Right lobe of liver (tissue), 6 donors: ENCODE results near the gene AQP10. TPM values are rescaled to one million over a fixed set of nuclear protein-coding genes. Genes with fewer than 3 reads are reported as not detected.

ENCODE experiments used
- ATAC-seq, 4 donors: fragments of 200-7000 bp; cut with Tn5 transposase; one replicate each; pipeline ENCODE4 v1.9.1; 2020; ENCODE audit warnings: mild to moderate bottlenecking in 4 of 4, moderate library complexity in 4 of 4
- DNase-seq, 3 donors: peaks; one replicate each; pipeline ENCODE4 v3.0.0-alpha.2; 2020
- H3K27ac ChIP-seq, 3 donors: fragments of 200-600 bp; one replicate each; pipeline ENCODE4 v1.8.0; 2022
- H3K27me3 ChIP-seq, 2 donors: fragments of 200-600 bp; one replicate each; pipeline ENCODE4 v1.8.0; 2022
- H3K36me3 ChIP-seq, 4 donors: fragments of 200-600 bp; sonication (generic) in 1 of 4; one replicate each; pipeline versions ENCODE4 v1.5.1 to v1.8.0; 2017 to 2022; ENCODE audit warnings: control low read depth in 1 of 4
- H3K4me1 ChIP-seq, 4 donors: fragments of 200-600 bp; sonication (generic) in 1 of 4; one replicate each; pipeline versions ENCODE4 v1.5.1 to v1.8.0; 2017 to 2022; ENCODE audit warnings: control low read depth in 1 of 4
- H3K4me3 ChIP-seq, 3 donors: fragments of 200-600 bp; one replicate each; pipeline ENCODE4 v1.8.0; 2022
- H3K9me3 ChIP-seq, 4 donors: fragments of 200-600 bp; sonication (generic) in 1 of 4; one replicate each; pipeline versions ENCODE4 v1.5.1 to v1.8.0; 2017 to 2022; ENCODE audit warnings: control low read depth in 1 of 4
- POLR2A ChIP-seq: fragments of 450-650 bp; IDR thresholded peaks from one replicate; pipeline ENCODE4 v1.6.1; 2017; ENCODE audit warnings: antibody characterized with exemption, mild to moderate bottlenecking
- WGBS: methylation state at CpG from one replicate; pipeline ENCODE4 v1.1.6; 2018; ENCODE audit warnings: low coverage, low lambda C conversion rate; ENCODE audit not compliant: insufficient coverage; ENCODE audit errors: missing lambda C conversion rate; 5-methylcytosine and 5-hydroxymethylcytosine counted together
- intact Hi-C, 2 donors: fragments of 100-400 bp; cut with DNase I; formaldehyde crosslinking; loops; one replicate each; pipeline versions ENCODE4 v1.11.2 to v1.14.1; 2022
- total RNA-seq, 6 experiments: library from RNA; depleted of rRNA in 2 of 6; stranded (reverse); fragments of >200 nt in 2 of 6; fragmentation: NEBNext Ultra II Directional in 3 of 6; extraction: Animal tissue kit (Norgen Biotek cat#: 25700) in 3 of 6; gene quantifications; one replicate each; pipeline versions ENCODE4 v1.1.0 to v1.2.4, GENCODE V29; 2016 to 2023
- TF ChIP-seq, protein P1 (sequence below), 4 donors: fragments of 200-600 bp in 3 of 4; fragments of 450-650 bp in 1 of 4; IDR thresholded peaks; one replicate each; pipeline versions ENCODE4 v1.5.1 to v1.8.0; 2016 to 2022; ENCODE audit warnings: antibody characterized with exemption in 4 of 4, mild to moderate bottlenecking in 2 of 4
- donor health status: DM: no; HTN: yes; CAD: no.
- donor health status: DM: no; HTN: no; CAD: no.
- donor health status: DM: no; HTN: no; CAD: no.
- donor health status: DM: no; HTN: yes; CAD: no.
- donor health status: DM: no; HTN: yes; CAD: no.

AQP10 gene
- total RNA-seq, 6 experiments from 2014 or later = not detected

DNA sequence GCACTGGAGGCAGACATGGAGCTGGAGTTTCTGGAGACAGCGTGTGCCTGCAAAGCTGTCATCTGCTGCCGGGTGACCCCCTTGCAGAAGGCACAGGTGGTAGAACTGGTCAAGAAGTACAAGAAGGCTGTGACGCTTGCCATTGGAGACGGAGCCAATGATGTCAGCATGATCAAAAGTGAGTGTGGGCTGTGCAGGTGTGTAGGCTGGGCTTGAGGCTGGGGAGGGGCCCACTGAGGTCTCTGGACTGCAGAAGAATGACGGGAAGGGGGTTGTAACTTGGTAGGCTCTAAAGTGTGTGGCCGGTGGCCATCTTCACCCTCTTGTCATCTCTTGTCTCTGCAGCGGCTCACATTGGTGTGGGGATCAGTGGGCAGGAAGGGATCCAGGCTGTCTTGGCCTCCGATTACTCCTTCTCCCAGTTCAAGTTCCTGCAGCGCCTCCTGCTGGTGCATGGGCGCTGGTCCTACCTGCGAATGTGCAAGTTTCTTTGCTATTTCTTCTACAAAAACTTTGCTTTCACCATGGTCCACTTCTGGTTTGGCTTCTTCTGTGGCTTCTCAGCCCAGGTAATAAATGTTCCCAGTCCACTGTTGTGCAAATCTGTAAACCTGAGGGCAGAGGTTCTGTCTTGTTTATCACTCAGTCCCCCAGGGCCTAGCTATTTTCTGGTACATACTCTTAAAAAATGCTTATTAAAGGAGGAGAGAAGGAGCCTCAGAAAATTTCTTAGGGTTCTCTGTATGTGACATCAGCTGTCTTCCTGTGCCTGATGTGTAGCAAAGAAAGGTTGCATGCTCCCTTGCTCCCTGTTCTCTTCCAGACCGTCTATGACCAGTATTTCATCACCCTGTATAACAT lies 24.3 kb downstream of the AQP10 start:
- no peaks in the 10 kb centered on the region for H3K4me1 ChIP-seq
- no peak overlapping the region for H3K4me3 ChIP-seq
- H3K27me3 ChIP-seq = no peaks in the 10 kb centered on the region
- intact Hi-C loops = no loop called here
- no peak overlapping the region for H3K27ac ChIP-seq
- no peak for TF ChIP-seq POLR2A
- TF ChIP-seq, protein P1, sequence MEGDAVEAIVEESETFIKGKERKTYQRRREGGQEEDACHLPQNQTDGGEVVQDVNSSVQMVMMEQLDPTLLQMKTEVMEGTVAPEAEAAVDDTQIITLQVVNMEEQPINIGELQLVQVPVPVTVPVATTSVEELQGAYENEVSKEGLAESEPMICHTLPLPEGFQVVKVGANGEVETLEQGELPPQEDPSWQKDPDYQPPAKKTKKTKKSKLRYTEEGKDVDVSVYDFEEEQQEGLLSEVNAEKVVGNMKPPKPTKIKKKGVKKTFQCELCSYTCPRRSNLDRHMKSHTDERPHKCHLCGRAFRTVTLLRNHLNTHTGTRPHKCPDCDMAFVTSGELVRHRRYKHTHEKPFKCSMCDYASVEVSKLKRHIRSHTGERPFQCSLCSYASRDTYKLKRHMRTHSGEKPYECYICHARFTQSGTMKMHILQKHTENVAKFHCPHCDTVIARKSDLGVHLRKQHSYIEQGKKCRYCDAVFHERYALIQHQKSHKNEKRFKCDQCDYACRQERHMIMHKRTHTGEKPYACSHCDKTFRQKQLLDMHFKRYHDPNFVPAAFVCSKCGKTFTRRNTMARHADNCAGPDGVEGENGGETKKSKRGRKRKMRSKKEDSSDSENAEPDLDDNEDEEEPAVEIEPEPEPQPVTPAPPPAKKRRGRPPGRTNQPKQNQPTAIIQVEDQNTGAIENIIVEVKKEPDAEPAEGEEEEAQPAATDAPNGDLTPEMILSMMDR (IDR thresholded peaks at IDR 0.05) = peak; percentile 25 to 53 (median 34)
- DNase-seq (no peak), ATAC-seq (no peak)
- H3K36me3 ChIP-seq = no peaks in the 10 kb centered on the region
- WGBS = 87% methylated on average over 3 of the region's 12 CpGs
- no peaks in the 10 kb centered on the region for H3K9me3 ChIP-seq

DNA sequence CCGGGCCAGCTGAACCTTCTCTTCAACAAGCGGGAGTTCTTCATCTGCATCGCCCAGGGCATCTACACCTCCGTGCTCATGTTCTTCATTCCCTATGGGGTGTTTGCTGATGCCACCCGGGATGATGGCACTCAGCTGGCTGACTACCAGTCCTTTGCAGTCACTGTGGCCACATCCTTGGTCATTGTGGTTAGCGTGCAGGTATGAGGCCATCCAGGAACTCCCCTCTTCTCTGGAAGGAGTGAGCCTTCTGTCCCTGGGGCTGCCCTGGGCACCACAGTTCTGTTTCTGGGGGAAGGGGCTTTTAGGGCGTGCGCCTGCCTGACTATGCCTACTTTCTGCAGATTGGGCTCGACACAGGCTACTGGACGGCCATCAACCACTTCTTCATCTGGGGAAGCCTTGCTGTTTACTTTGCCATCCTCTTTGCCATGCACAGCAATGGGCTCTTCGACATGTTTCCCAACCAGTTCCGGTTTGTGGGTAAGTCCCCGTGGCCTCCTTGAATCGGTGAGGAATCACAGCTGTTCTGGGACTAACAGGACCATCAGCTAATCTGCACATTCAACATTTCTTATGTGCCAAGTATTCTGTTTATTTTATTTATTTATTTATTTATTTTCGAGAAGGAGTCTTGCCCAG lies 25.5 kb downstream of the AQP10 start:
- Histone ChIP-seq H3K9me3 (no peaks in the 10 kb centered on the region), H3K36me3 (no peaks in the 10 kb centered on the region), H3K27ac (no peak overlapping the region), H3K27me3 (no peaks in the 10 kb centered on the region), H3K4me3 (no peak overlapping the region), H3K4me1 (peaks cover 0 to under 1% (median 0%) of the 10 kb centered on the region in 4 donors)
- WGBS = 84% methylated on average over 5 of the region's 15 CpGs
- ATAC-seq (no peak), DNase-seq (no peak)
- TF ChIP-seq, protein P1 (IDR thresholded peaks at IDR 0.05) = no peak
- TF ChIP-seq POLR2A = no peak
- intact Hi-C loops = no loop called here

DNA sequence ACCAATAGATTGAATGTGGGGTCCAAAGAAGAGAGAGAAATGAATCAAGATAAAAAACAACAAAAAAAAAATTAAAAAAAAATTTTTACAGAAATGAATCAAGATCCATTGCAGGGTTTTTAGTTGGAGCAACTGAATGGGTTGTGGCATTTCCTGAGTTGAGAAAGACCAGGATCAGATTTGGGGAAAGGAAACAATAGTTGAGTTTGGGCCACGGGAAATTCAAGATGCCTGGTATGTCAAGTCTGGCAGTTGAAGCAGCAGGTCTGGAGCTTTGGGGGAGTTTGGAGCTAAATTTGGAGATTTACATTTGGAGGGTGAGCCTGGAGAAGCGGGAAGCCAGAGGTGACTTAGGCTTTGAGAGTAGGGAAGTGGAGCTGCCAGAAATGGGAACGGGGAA lies 27.1 kb downstream of the AQP10 start:
- Histone ChIP-seq H3K4me3 (no peak overlapping the region), H3K27ac (no peak overlapping the region), H3K4me1 (peaks cover 0 to 14% (median 6%) of the 10 kb centered on the region in 4 donors), H3K9me3 (no peaks in the 10 kb centered on the region), H3K36me3 (no peaks in the 10 kb centered on the region), H3K27me3 (no peaks in the 10 kb centered on the region)
- intact Hi-C loops = no loop called here
- TF ChIP-seq, protein P1 (IDR thresholded peaks at IDR 0.05) = no peak
- TF ChIP-seq POLR2A = no peak
- DNase-seq (no peak), ATAC-seq (no peak)
- WGBS = 78% methylated on average over 3 of the region's 3 CpGs

DNA sequence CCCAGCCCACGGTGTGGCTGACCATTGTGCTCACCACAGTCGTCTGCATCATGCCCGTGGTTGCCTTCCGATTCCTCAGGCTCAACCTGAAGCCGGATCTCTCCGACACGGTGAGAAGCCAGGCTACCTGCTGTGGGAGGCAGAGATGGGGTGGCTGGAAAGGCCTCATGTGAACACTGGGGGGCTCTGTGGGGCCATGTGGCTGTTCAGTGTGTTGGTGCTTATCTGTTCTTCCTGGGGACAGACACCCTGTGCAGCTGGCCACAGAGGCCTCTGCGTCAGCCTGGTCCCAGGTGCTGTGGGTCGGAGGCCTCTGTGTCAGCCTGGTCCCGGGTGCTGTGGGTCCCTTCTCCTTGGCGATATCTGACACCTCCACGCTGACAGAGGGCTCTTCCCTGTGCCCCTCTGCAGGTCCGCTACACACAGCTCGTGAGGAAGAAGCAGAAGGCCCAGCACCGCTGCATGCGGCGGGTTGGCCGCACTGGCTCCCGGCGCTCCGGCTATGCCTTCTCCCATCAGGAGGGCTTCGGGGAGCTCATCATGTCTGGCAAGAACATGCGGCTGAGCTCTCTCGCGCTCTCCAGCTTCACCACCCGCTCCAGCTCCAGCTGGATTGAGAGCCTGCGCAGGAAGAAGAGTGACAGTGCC lies 27.7 kb downstream of the AQP10 start:
- Histone ChIP-seq H3K27me3 (no peaks in the 10 kb centered on the region), H3K9me3 (no peaks in the 10 kb centered on the region), H3K4me3 (no peak overlapping the region), H3K27ac (no peak overlapping the region), H3K36me3 (no peaks in the 10 kb centered on the region), H3K4me1 (peaks cover 0 to 20% (median 9%) of the 10 kb centered on the region in 4 donors)
- intact Hi-C loops = no loop called here
- DNase-seq (no peak), ATAC-seq (peak; percentile 5 to 41 (median 24))
- TF ChIP-seq, protein P1 (IDR thresholded peaks at IDR 0.05) = peak in 3 of 4 donors; percentile 14 to 29 (median 17)
- no peak for TF ChIP-seq POLR2A
- 60% methylated on average over 1 of the region's 27 CpGs for WGBS
